Measurements from ENCODE around the gene TGM1.

The TGM1 gene

DNA sequence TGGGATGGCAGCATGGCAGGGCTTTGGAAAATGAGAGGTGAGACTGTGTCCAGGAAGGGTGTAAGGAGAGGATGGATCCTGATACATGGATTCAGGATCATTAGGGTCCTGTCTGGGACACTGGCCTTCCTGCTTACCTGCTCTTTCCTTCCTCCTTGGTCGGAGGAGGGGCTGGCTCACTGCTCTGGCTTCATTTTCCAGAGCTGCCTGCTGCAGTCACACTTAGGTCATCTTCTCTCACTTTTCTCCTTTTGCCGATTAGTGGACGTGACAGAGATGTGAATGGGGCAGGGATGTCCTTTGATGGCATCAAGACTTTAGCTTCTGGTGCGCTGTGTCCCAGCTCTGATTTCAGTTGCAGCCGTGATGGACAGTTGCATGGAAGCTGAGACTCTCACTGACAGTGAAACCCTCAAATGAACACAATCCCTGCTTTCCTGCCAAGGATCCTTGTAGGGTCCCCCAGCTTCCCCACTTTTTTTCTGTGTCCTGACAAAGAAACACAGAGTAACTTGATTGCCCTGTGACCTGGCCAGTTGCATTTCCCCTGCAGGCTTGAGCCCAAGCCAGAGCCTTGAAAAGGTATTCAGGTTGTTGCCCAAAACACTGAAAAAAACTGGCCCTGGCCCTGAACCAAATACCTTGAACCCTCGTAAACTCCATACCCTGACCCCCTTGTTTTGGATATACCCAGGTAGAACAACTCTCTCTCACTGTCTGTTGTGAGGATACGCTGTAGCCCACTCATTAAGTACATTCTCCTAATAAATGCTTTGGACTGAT, 45.6 kb upstream of the TGM1 start:
- TF ChIP-seq CTCF (IDR thresholded peaks at IDR 0.05), result no peak
- Mint-ChIP-seq H3K4me3 (no peak overlapping the region), H3K27me3 (ENCODE audit: low read depth, poor library complexity) (no peaks in the 10 kb centered on the region), H3K4me1 (peaks cover 17% of the 10 kb centered on the region), H3K36me3 (ENCODE audit: low read depth) (peaks cover 36% of the 10 kb centered on the region), H3K9me3 (no peaks in the 10 kb centered on the region), H3K27ac (peak overlapping the region; percentile 74)
- no peak for DNase-seq

- no peak within 1 kb of the TSS for H3K4me3 Mint-ChIP-seq
- no peaks in the 10 kb centered on the region for H3K9me3 Mint-ChIP-seq
- peaks cover 37% of the 10 kb centered on the region for H3K36me3 Mint-ChIP-seq (ENCODE audit: low read depth)
- peak; percentile 74 for DNase-seq
- peaks cover 13% of the 10 kb centered on the region for H3K4me1 Mint-ChIP-seq
- peak within 1 kb of the TSS; percentile 53 for H3K27ac Mint-ChIP-seq
- H3K27me3 Mint-ChIP-seq (ENCODE audit: low read depth, poor library complexity), result no peaks in the 10 kb centered on the region
- peak; percentile 93 for TF ChIP-seq CTCF (IDR thresholded peaks at IDR 0.05)
Observed at GRCh38 chr14:24307575-24308341, 44.8 kb upstream of the TGM1 start, which contains the start of gene CIDEB. TSS of gene CIDEB (minus strand) at chr14:24307977. CDS start at chr14:24307858, 119 bp downstream.

- H3K36me3 Mint-ChIP-seq (ENCODE audit: low read depth), result peaks cover 40% of the 10 kb centered on the region
- no peak overlapping the region for H3K4me3 Mint-ChIP-seq
- no peaks in the 10 kb centered on the region for H3K27me3 Mint-ChIP-seq (ENCODE audit: low read depth, poor library complexity)
- no peaks in the 10 kb centered on the region for H3K9me3 Mint-ChIP-seq
- H3K27ac Mint-ChIP-seq, result peak overlapping the region; percentile 53
- DNase-seq, result no peak
- no peak for TF ChIP-seq CTCF (IDR thresholded peaks at IDR 0.05)
- H3K4me1 Mint-ChIP-seq, result peaks cover 7% of the 10 kb centered on the region
Observed at GRCh38 chr14:24307156-24307574, 44.2 kb upstream of the TGM1 start.

DNA sequence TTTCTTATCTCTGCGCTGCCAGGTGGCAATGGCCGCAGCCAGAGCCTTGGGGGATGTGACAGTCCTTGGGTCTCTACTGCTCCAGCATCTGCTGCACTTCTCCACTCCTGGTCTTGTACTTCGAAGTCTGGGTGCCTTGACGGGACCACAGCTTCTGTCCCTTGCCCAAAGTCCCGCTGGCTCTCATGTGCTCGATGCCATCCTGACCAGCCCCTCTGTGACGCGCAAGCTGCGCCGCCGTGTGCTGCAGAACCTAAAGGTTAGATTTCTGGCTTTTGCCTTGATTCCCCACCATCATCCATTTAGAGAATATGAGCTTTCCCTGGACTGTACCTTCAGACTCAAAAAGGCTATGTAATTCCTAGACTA, 41.0 kb upstream of the TGM1 start:
- H3K4me3 Mint-ChIP-seq, result no peak overlapping the region
- no peak overlapping the region for H3K27ac Mint-ChIP-seq
- no peaks in the 10 kb centered on the region for H3K27me3 Mint-ChIP-seq (ENCODE audit: low read depth, poor library complexity)
- peaks cover 38% of the 10 kb centered on the region for H3K36me3 Mint-ChIP-seq (ENCODE audit: low read depth)
- no peak for DNase-seq
- peaks cover 31% of the 10 kb centered on the region for H3K4me1 Mint-ChIP-seq
- TF ChIP-seq CTCF (IDR thresholded peaks at IDR 0.05), result no peak
- H3K9me3 Mint-ChIP-seq, result no peaks in the 10 kb centered on the region

DNA sequence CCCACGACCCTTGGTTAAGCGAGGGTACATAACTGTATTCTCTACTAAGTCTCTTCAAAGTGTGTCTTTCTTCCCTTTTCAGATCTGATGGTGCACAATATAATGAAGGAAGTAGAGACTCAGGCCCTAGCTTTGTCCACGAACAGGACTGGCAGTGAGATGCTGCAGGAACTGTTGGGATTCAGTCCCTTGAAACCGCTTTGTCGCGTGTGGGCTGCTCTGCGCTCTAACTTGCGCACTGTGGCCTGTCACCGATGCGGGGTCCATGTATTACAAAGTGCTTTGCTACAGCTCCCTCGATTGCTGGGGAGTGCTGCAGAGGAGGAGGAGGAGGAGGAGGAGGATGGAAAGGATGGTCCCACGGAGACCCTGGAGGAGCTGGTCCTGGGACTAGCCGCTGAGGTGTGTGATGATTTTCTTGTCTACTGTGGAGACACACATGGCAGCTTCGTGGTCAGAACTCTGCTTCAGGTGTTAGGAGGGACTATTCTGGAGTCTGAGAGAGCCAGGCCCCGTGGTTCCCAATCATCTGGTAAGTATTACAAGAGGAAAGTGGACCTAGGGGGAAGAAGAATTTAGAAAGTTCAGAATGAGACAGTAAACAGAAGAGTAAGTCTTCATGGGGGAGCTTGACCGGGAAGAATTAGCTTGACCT, 37.5 kb upstream of the TGM1 start:
- no peaks in the 10 kb centered on the region for H3K27me3 Mint-ChIP-seq (ENCODE audit: low read depth, poor library complexity)
- DNase-seq, result no peak
- H3K36me3 Mint-ChIP-seq (ENCODE audit: low read depth), result peaks cover 29% of the 10 kb centered on the region
- no peak for TF ChIP-seq CTCF (IDR thresholded peaks at IDR 0.05)
- H3K4me3 Mint-ChIP-seq, result peak overlapping the region; percentile 94
- peak overlapping the region; percentile 75 for H3K27ac Mint-ChIP-seq
- H3K9me3 Mint-ChIP-seq, result no peaks in the 10 kb centered on the region
- H3K4me1 Mint-ChIP-seq, result peaks cover 52% of the 10 kb centered on the region

All from nephron progenitor cell (in vitro differentiated cells).